ENCODE measurements around the gene CPEB1.

The CPEB1 gene

DNA sequence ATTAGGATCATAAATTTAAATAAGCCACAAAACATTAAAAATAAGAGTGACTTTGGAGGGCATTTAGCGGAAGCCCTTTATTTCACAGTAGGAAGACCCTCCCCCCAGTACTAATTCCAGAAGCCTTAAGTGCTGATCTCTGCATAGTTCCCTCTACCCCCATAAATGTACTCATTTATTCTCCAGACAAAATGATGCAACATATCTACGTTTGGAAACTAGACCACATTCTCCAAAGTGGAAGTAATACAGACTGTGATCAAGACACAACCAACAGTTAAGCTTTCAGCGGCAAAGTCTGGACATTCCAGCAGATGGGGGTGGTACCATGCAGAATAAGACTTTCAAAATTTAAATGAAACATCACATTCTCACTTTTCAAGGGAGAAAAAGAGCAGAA lies 62.1 kb downstream of the CPEB1 start:
- CTCF ChIA-PET = no interaction called here

DNA sequence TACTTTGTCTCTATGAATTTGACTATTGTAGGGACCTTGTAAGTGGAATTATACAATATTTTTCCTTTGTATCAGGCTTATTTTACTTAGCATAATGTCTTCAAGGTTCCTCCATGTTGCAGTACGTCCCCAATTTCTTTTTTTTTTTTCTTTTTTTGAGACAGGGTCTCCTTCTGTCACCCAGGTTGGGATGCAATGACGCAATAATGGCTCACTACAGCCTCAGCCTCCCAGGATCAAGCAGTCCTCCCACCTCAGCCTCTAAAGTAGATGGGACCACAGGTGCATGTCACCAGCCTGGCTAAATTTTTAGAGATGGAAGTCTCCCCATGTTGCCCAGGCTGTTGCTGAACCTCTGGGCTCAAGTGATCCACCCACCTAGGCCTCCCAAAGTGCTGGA lies 66.5 kb downstream of the CPEB1 start:
- ChIA-PET CTCF (no interaction called here), POLR2A (no interaction called here)
- no peak for DNase-seq (ENCODE audit: extremely low spot score)
- TF ChIP-seq, protein P1, sequence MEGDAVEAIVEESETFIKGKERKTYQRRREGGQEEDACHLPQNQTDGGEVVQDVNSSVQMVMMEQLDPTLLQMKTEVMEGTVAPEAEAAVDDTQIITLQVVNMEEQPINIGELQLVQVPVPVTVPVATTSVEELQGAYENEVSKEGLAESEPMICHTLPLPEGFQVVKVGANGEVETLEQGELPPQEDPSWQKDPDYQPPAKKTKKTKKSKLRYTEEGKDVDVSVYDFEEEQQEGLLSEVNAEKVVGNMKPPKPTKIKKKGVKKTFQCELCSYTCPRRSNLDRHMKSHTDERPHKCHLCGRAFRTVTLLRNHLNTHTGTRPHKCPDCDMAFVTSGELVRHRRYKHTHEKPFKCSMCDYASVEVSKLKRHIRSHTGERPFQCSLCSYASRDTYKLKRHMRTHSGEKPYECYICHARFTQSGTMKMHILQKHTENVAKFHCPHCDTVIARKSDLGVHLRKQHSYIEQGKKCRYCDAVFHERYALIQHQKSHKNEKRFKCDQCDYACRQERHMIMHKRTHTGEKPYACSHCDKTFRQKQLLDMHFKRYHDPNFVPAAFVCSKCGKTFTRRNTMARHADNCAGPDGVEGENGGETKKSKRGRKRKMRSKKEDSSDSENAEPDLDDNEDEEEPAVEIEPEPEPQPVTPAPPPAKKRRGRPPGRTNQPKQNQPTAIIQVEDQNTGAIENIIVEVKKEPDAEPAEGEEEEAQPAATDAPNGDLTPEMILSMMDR (IDR thresholded peaks at IDR 0.05; ENCODE audit: control extremely low read depth, extremely low read depth, low read depth, missing control alignments) = no peak

More for the DNA sequence above, 62.1 kb downstream of the CPEB1 start:
- no peak for DNase-seq (ENCODE audit: extremely low spot score)
- TF ChIP-seq, protein P1 (IDR thresholded peaks at IDR 0.05; ENCODE audit: control extremely low read depth, extremely low read depth, low read depth, missing control alignments) = no peak
- POLR2A ChIA-PET = no interaction called here

DNA sequence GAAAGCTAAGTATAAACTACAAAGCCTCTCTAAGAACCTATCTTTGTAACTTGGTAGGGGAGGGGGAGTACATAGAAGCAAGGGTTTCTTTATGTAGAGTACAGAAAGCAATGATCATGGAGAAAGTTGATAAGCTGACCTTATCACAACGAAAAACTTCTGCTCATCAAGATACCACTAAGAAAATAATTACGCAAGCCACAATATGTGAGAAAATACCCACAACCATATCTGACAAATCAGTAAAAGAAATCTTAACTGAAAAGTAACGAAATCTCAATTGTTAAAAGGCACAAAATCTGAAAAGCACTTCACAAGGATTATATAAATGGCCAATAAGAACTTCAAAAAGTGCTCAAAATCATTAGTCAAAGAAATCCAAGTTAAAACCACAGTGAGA lies 71.8 kb downstream of the CPEB1 start:
- ChIA-PET CTCF (interaction anchor here (1.0 to 1.5 kb wide), 3 partner anchors 13 to 16 kb away, joined by 3 read pairs; no protein-coding TSS in a partner anchor), POLR2A (no interaction called here)
- DNase-seq (ENCODE audit: extremely low spot score) = no peak
- TF ChIP-seq, protein P1 (IDR thresholded peaks at IDR 0.05; ENCODE audit: control extremely low read depth, extremely low read depth, low read depth, missing control alignments) = no peak

DNA sequence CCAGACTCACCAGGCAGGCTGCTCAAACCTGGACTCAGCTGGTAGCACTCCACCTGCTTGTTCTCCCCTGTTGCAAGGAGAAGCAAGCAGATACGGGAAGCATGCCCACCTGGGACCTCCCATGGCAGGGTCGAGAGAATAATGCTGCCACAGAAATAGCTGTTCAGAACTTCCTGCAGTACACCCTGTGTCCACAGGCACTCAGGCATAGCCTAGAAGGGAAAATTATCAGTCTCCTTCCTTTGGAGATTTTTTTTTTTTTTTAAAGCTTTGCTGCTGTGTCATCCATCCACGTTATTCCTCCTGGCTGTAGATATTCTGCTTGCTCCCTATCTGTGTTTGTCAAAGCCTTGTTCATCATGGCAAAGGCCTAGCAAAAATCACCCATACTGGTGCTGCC lies 74.2 kb downstream of the CPEB1 start:
- POLR2A ChIA-PET = no interaction called here
- TF ChIP-seq, protein P1 (IDR thresholded peaks at IDR 0.05; ENCODE audit: control extremely low read depth, extremely low read depth, low read depth, missing control alignments) = no peak
- CTCF ChIA-PET = interaction anchor here (1.4 to 1.8 kb wide), 2 partner anchors 14 to 51 kb away, joined by 3 read pairs; no protein-coding TSS in a partner anchor
- no peak for DNase-seq (ENCODE audit: extremely low spot score)

DNA sequence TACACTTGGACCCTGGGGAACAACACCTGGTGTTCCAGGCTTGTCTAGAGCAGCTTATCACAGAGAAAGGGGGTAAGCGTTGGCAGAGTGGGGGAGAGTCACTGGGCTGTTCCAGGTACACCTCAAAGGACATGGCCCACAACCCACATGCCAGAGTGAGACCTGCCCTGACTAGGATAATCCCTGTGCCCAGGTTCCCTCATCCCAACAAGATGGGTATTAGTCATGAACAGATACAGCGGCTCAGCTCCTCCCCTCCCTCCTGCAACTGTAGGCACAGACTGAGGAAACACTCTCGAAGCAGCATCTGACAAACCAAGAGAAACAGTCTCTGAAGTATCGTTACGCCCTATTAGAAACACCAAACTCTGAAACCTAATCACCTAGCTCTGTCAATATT lies 74.9 kb downstream of the CPEB1 start:
- TF ChIP-seq, protein P1 (IDR thresholded peaks at IDR 0.05; ENCODE audit: control extremely low read depth, extremely low read depth, low read depth, missing control alignments) = no peak
- ChIA-PET POLR2A (no interaction called here), CTCF (interaction anchor here (1.4 to 1.8 kb wide), 2 partner anchors 13 to 52 kb away, joined by 3 read pairs; no protein-coding TSS in a partner anchor)
- no peak for DNase-seq (ENCODE audit: extremely low spot score)

DNA sequence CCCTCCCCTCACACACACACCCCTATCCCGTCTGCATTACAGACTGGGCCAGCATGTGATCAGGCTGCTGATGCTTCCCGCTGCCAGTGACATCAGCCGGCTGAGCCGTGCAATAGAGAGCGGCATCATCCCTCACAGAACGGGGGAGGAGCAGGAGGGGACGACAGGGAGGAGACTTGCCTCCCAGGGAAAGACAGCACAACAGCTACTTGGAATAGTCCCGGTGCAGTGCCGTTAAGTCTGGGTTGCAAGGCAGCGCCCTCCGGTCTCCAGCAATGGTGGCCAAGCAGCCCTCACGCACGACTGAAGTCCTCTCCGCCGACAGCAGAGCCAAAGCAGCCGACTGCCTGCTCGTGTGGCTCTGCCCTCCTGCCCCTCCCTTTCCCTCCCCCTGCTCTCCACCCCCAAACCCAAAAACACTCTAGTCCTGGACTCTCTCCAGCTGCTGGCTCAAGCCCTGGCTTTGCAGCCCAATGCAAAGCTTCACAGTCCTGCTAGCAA lies 75.4 kb downstream of the CPEB1 start:
- no peak for DNase-seq (ENCODE audit: extremely low spot score)
- ChIA-PET POLR2A (no interaction called here), CTCF (interaction anchor here (1.8 kb wide), 1 partner anchor 52 kb away, joined by 3 read pairs; no protein-coding TSS in a partner anchor)
- TF ChIP-seq, protein P1 (IDR thresholded peaks at IDR 0.05; ENCODE audit: control extremely low read depth, extremely low read depth, low read depth, missing control alignments) = no peak

Measured in GM10248 (cell line).